Peyer's patch (tissue), 4 donors: Measurements from ENCODE around the gene PRR7.

Source experiments
- POLR2A ChIP-seq, 2 donors: fragments of 450-650 bp; IDR thresholded peaks; one replicate each; pipeline ENCODE4 v1.5.1; 2017; ENCODE audit warnings: antibody characterized with exemption in 2 of 2, mild to moderate bottlenecking in 2 of 2, moderate library complexity in 2 of 2
- TF ChIP-seq, protein P1 (sequence below), 6 experiments: fragments of 450-650 bp in 4 of 6; fragments of 200-600 bp in 2 of 6; sonication (generic) in 1 of 6; IDR thresholded peaks; one replicate each; pipeline ENCODE4 v1.5.1; 2017 to 2019; ENCODE audit warnings: antibody characterized with exemption in 6 of 6, mild to moderate bottlenecking in 3 of 6, moderate library complexity in 1 of 6

- TF ChIP-seq, protein P1, sequence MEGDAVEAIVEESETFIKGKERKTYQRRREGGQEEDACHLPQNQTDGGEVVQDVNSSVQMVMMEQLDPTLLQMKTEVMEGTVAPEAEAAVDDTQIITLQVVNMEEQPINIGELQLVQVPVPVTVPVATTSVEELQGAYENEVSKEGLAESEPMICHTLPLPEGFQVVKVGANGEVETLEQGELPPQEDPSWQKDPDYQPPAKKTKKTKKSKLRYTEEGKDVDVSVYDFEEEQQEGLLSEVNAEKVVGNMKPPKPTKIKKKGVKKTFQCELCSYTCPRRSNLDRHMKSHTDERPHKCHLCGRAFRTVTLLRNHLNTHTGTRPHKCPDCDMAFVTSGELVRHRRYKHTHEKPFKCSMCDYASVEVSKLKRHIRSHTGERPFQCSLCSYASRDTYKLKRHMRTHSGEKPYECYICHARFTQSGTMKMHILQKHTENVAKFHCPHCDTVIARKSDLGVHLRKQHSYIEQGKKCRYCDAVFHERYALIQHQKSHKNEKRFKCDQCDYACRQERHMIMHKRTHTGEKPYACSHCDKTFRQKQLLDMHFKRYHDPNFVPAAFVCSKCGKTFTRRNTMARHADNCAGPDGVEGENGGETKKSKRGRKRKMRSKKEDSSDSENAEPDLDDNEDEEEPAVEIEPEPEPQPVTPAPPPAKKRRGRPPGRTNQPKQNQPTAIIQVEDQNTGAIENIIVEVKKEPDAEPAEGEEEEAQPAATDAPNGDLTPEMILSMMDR (IDR thresholded peaks at IDR 0.05), result no peak
- no peak for TF ChIP-seq POLR2A (IDR thresholded peaks at IDR 0.05)
Observed at GRCh38 chr5:177404641-177405179, 41.9 kb upstream of the PRR7 start.
